ENCODE data around the gene DDAH1. TPM values are rescaled to one million over a fixed set of nuclear protein-coding genes. Genes with fewer than 3 reads are reported as not detected.

Gene DDAH1
- total RNA-seq, 1 experiment from 2014 or later = 22.8 TPM

- TF ChIP-seq SOX15 (CRISPR knock-in tag; IDR thresholded peaks at IDR 0.05) (no peak), FOXJ3 (CRISPR knock-in tag; IDR thresholded peaks at IDR 0.05; ENCODE audit: borderline replicate concordance) (no peak), TEAD4 (CRISPR knock-in tag; IDR thresholded peaks at IDR 0.05) (no peak), FOXP4 (CRISPR knock-in tag; IDR thresholded peaks at IDR 0.05) (no peak), ZNF416 (CRISPR knock-in tag; IDR thresholded peaks at IDR 0.05) (no peak), MXD4 (CRISPR knock-in tag; IDR thresholded peaks at IDR 0.05; ENCODE audit: borderline replicate concordance) (no peak), JAZF1 (CRISPR knock-in tag; IDR thresholded peaks at IDR 0.05) (no peak), RORB (CRISPR knock-in tag; IDR thresholded peaks at IDR 0.05) (no peak), ZNF281 (CRISPR knock-in tag; IDR thresholded peaks at IDR 0.05) (no peak), ZMAT4 (CRISPR knock-in tag; IDR thresholded peaks at IDR 0.05) (no peak), GABPB1 (CRISPR knock-in tag; IDR thresholded peaks at IDR 0.05) (no peak), PRDM15 (CRISPR knock-in tag; IDR thresholded peaks at IDR 0.05) (no peak), CBFB (CRISPR knock-in tag; IDR thresholded peaks at IDR 0.05; ENCODE audit: low read depth) (no peak)
- TF ChIP-seq, protein P1, sequence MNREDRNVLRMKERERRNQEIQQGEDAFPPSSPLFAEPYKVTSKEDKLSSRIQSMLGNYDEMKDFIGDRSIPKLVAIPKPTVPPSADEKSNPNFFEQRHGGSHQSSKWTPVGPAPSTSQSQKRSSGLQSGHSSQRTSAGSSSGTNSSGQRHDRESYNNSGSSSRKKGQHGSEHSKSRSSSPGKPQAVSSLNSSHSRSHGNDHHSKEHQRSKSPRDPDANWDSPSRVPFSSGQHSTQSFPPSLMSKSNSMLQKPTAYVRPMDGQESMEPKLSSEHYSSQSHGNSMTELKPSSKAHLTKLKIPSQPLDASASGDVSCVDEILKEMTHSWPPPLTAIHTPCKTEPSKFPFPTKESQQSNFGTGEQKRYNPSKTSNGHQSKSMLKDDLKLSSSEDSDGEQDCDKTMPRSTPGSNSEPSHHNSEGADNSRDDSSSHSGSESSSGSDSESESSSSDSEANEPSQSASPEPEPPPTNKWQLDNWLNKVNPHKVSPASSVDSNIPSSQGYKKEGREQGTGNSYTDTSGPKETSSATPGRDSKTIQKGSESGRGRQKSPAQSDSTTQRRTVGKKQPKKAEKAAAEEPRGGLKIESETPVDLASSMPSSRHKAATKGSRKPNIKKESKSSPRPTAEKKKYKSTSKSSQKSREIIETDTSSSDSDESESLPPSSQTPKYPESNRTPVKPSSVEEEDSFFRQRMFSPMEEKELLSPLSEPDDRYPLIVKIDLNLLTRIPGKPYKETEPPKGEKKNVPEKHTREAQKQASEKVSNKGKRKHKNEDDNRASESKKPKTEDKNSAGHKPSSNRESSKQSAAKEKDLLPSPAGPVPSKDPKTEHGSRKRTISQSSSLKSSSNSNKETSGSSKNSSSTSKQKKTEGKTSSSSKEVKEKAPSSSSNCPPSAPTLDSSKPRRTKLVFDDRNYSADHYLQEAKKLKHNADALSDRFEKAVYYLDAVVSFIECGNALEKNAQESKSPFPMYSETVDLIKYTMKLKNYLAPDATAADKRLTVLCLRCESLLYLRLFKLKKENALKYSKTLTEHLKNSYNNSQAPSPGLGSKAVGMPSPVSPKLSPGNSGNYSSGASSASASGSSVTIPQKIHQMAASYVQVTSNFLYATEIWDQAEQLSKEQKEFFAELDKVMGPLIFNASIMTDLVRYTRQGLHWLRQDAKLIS (CRISPR knock-in tag; IDR thresholded peaks at IDR 0.05; ENCODE audit: borderline replicate concordance) = no peak
- ChIA-PET POLR2A (interaction anchor here (1.0 kb wide), 1 partner anchor 42 kb away, joined by 3 read pairs; no protein-coding TSS in a partner anchor), CTCF (no interaction called here)
- DNase-seq (ENCODE audit: low spot score) = no peak
- Mint-ChIP-seq H3K4me3 (no peak overlapping the region), H3K9me3 (no peaks in the 10 kb centered on the region), H3K36me3 (no peaks in the 10 kb centered on the region), H3K4me1 (peaks cover 38% of the 10 kb centered on the region), H3K27ac (0 out of 2 replicates have a peak overlapping the region, but pooled peaks have one; percentile 0), H3K27me3 (ENCODE audit: low read depth) (no peaks in the 10 kb centered on the region)
- ATAC-seq = no peak
Measured at GRCh38 chr1:85409516-85409915, 55.4 kb downstream of the DDAH1 start.

Measured in WTC11 (cell line).